Fibroblast of the aortic adventitia (primary cell): Measurements from ENCODE around the gene CREB5. TPM values are rescaled to one million over a fixed set of nuclear protein-coding genes. Genes with fewer than 3 reads are reported as not detected.

ENCODE experiments used
- DNase-seq: peaks from one replicate; pipeline ENCODE4 v3.0.0-alpha.2; 2010; ENCODE audit warnings: low read depth
- H3K4me3 ChIP-seq: 2 replicates; pipeline ENCODE4 v1.5.1; 2011; ENCODE audit warnings: low read depth, mild to moderate bottlenecking, control low read depth, low read length, moderate library complexity
- CTCF ChIP-seq: IDR thresholded peaks from 2 replicates; pipeline ENCODE4 v1.5.1; 2011; ENCODE audit warnings: mild to moderate bottlenecking, low read length, control low read depth, inconsistent platforms; ENCODE audit not compliant: insufficient read depth
- total RNA-seq: library from RNA; depleted of rRNA; stranded (reverse); fragments of >200 nt; gene quantifications from 2 replicates; pipeline ENCODE4 v1.2.3, GENCODE V29; 2012; ENCODE audit warnings: low replicate concordance

CREB5 gene
- total RNA-seq, 1 donor = 5.2 TPM

GRCh38 chr7:28470344-28470743 is 58.0 kb downstream of the CREB5 start:
- no peak for DNase-seq
- no peak for TF ChIP-seq CTCF
- no peak overlapping the region for H3K4me3 ChIP-seq

DNA sequence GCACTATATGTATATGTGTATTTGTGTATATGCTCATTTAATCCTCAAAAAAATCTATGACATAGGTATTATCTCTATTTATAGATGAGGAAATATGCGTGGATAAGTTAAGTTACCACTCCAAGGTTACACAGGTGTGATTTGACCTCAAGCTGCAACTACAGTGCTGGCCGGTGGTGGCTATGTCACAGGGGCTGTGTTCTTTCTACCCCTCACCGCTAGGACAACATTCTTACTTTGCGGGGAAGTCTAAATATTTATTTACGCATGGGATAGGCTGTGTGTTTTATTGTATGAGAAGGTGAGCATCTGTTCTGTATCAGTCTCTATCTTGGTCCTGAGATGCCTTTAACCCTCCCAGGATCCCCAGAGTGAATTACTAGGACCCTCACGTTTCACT is 60.0 kb downstream of the CREB5 start:
- no peak for DNase-seq
- TF ChIP-seq CTCF = no peak
- no peak overlapping the region for H3K4me3 ChIP-seq

DNA sequence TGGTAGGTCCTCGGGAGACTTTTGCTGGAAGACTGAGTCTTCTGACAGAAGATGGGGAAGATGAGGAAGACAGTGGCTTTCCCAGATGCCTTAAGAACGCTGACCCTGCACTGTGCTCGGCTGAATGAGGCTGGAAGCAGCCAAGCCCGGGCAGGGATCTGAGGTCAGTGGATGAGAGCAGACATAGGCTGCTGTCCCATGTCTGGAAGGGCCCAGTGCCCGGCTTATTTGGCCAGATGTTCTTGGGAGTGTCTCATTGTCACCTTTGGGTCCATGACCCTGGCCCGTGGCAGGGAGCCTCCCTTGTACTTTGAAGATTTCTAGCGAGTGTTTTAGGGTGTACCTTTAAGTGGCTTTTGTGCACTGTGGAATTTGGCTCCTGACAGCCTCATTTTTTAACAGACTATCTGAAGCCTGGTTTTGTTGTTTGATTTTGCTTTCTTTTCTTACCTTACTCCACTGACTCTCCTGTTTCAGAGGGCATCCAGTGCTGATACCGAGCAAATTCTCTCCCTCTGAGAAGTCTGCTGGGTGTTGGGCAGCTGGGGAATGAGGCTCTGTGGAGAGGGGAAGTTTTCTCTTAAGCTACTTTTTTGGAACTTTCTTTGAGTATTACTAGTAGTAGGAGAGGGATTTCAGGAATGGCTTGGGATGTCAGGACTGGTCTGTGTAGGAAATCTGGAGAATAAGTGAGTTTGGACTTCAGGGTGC is 61.4 kb downstream of the CREB5 start:
- DNase-seq = no peak
- TF ChIP-seq CTCF = no peak
- H3K4me3 ChIP-seq = no peak overlapping the region

DNA sequence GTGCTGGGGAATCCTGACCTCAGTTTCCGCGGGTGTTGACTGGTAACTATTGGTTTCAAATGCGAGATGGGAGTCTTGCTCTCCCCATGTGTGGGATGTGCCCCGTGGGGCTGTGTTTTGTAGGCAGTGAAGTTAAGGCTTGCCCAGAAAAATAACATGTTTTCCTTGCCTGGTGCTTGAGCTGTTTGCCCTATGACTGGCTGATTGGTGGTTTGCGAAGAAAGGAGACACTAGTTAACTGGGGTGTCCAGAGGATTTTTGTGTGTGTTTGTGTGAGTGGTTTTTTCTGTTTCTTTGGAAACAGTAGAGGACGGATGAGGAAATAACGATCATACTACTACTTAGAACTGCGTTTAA is 61.9 kb downstream of the CREB5 start:
- DNase-seq = no peak
- H3K4me3 ChIP-seq = no peak overlapping the region

GRCh38 chr7:28474640-28475039 is 62.3 kb downstream of the CREB5 start:
- DNase-seq = no peak
- TF ChIP-seq CTCF = no peak
- H3K4me3 ChIP-seq = no peak overlapping the region

More for the DNA sequence above, 61.9 kb downstream of the CREB5 start:
- TF ChIP-seq CTCF = no peak

- H3K4me3 ChIP-seq = no peak overlapping the region
- DNase-seq = no peak
- TF ChIP-seq CTCF = no peak
Observed at GRCh38 chr7:28477041-28477442, 64.7 kb downstream of the CREB5 start.

GRCh38 chr7:28478656-28479055 is 66.3 kb downstream of the CREB5 start:
- no peak for TF ChIP-seq CTCF
- no peak overlapping the region for H3K4me3 ChIP-seq
- peak; percentile 38 for DNase-seq
